ENCODE results near the gene TMCO5A. TPM values are rescaled to one million over a fixed set of nuclear protein-coding genes. Genes with fewer than 3 reads are reported as not detected.

TMCO5A gene
- total RNA-seq, 1 experiment from 2014 or later: not detected

DNA sequence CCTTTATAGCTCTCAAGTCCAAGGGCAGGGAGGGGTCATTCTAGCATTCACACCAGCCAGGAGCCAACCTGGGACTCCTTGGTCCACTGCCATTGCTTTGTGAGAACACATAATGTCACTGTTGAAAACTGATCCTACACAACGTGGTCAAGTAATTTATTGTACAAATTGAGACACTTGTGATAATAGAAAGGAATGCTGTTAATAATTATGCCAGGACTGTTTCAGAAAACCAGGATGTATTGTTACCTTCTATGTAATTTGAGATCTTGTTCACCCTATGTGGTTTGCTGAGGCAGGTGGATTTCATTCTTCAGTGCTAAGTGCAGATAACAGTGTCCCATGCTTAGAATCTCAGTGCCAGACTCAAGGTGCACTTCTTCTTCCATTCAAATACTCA is 33.3 kb downstream of the TMCO5A start:
- Histone ChIP-seq H3K4me1 (ENCODE audit: control insufficient read depth, insufficient read depth, low read length) (no peaks in the 10 kb centered on the region), H3K9me3 (ENCODE audit: control insufficient read depth, insufficient read depth, low read depth, low read length) (no peaks in the 10 kb centered on the region), H3K27me3 (ENCODE audit: control insufficient read depth, insufficient read depth, low read length) (no peaks in the 10 kb centered on the region), H3K27ac (ENCODE audit: low read length) (no peak overlapping the region), H3K4me3 (ENCODE audit: low read depth in 2 of 2, low read length in 2 of 2) (no peak overlapping the region), H3K36me3 (ENCODE audit: control insufficient read depth, insufficient read depth, low read length) (no peaks in the 10 kb centered on the region)
- ChIA-PET CTCF (no interaction called here), POLR2A (no interaction called here)
- no TSS peak for BruUV-seq (replicated peaks)
- ATAC-seq: no peak
- no peak for DNase-seq (ENCODE audit: low read depth, low spot score)
- intact Hi-C loops (cut with micrococcal nuclease; ENCODE audit: unreplicated experiment): no loop called here
- in situ Hi-C loops (cut with HindIII; ENCODE audit: low pct_unique_long_range_greater_than_20kb, low sequenced_read_pairs): no loop called here
- TF ChIP-seq TCF7L2 (IDR thresholded peaks at IDR 0.05; ENCODE audit: low read depth, low read length) (no peak), POLR2AphosphoS5 (IDR thresholded peaks at IDR 0.05; ENCODE audit: low read depth, low read length) (no peak), SIN3A (IDR thresholded peaks at IDR 0.05; ENCODE audit: borderline replicate concordance, insufficient read depth, low read depth, low read length) (no peak)
- TF ChIP-seq, protein P1, sequence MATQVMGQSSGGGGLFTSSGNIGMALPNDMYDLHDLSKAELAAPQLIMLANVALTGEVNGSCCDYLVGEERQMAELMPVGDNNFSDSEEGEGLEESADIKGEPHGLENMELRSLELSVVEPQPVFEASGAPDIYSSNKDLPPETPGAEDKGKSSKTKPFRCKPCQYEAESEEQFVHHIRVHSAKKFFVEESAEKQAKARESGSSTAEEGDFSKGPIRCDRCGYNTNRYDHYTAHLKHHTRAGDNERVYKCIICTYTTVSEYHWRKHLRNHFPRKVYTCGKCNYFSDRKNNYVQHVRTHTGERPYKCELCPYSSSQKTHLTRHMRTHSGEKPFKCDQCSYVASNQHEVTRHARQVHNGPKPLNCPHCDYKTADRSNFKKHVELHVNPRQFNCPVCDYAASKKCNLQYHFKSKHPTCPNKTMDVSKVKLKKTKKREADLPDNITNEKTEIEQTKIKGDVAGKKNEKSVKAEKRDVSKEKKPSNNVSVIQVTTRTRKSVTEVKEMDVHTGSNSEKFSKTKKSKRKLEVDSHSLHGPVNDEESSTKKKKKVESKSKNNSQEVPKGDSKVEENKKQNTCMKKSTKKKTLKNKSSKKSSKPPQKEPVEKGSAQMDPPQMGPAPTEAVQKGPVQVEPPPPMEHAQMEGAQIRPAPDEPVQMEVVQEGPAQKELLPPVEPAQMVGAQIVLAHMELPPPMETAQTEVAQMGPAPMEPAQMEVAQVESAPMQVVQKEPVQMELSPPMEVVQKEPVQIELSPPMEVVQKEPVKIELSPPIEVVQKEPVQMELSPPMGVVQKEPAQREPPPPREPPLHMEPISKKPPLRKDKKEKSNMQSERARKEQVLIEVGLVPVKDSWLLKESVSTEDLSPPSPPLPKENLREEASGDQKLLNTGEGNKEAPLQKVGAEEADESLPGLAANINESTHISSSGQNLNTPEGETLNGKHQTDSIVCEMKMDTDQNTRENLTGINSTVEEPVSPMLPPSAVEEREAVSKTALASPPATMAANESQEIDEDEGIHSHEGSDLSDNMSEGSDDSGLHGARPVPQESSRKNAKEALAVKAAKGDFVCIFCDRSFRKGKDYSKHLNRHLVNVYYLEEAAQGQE (IDR thresholded peaks at IDR 0.05; ENCODE audit: insufficient read depth in 1 of 2, low read depth in 2 of 2, low read length in 1 of 2): no peak
- TF ChIP-seq, protein P2, sequence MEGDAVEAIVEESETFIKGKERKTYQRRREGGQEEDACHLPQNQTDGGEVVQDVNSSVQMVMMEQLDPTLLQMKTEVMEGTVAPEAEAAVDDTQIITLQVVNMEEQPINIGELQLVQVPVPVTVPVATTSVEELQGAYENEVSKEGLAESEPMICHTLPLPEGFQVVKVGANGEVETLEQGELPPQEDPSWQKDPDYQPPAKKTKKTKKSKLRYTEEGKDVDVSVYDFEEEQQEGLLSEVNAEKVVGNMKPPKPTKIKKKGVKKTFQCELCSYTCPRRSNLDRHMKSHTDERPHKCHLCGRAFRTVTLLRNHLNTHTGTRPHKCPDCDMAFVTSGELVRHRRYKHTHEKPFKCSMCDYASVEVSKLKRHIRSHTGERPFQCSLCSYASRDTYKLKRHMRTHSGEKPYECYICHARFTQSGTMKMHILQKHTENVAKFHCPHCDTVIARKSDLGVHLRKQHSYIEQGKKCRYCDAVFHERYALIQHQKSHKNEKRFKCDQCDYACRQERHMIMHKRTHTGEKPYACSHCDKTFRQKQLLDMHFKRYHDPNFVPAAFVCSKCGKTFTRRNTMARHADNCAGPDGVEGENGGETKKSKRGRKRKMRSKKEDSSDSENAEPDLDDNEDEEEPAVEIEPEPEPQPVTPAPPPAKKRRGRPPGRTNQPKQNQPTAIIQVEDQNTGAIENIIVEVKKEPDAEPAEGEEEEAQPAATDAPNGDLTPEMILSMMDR (IDR thresholded peaks at IDR 0.05): no peak

DNA sequence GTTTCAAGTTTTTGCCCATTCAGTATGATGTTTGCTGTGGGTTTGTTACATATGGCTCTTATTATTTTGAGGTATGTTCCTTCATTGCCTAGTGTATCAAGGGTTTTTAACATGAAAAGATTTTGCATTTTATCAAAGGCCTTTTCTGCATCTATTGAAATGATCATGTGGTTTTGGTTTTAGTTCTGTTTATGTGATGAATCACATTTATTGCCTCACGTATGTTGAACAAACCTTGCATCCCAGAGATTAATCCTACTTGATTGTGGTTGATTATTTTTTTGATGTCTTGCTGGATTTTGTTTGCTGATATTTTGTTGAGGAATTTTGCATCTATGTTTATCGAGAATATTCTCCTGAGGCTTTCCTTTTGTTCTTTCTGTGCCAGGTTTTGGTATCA is 39.4 kb downstream of the TMCO5A start:
- no peak for ATAC-seq
- intact Hi-C loops (cut with micrococcal nuclease; ENCODE audit: unreplicated experiment) (no loop called here), in situ Hi-C loops (cut with HindIII; ENCODE audit: low pct_unique_long_range_greater_than_20kb, low sequenced_read_pairs) (no loop called here)
- Histone ChIP-seq H3K36me3 (ENCODE audit: control insufficient read depth, insufficient read depth, low read length) (no peaks in the 10 kb centered on the region), H3K4me3 (ENCODE audit: low read depth in 2 of 2, low read length in 2 of 2) (no peak overlapping the region), H3K27me3 (ENCODE audit: control insufficient read depth, insufficient read depth, low read length) (no peaks in the 10 kb centered on the region), H3K27ac (ENCODE audit: low read length) (no peak overlapping the region), H3K4me1 (ENCODE audit: control insufficient read depth, insufficient read depth, low read length) (no peaks in the 10 kb centered on the region), H3K9me3 (ENCODE audit: control insufficient read depth, insufficient read depth, low read depth, low read length) (no peaks in the 10 kb centered on the region)
- TF ChIP-seq POLR2AphosphoS5 (IDR thresholded peaks at IDR 0.05; ENCODE audit: low read depth, low read length): no peak
- TF ChIP-seq, protein P2 (IDR thresholded peaks at IDR 0.05): no peak
- no peak for TF ChIP-seq SIN3A (IDR thresholded peaks at IDR 0.05; ENCODE audit: borderline replicate concordance, insufficient read depth, low read depth, low read length)
- no peak for TF ChIP-seq TCF7L2 (IDR thresholded peaks at IDR 0.05; ENCODE audit: low read depth, low read length)
- TF ChIP-seq, protein P1 (IDR thresholded peaks at IDR 0.05; ENCODE audit: insufficient read depth in 1 of 2, low read depth in 2 of 2, low read length in 1 of 2): no peak
- ChIA-PET POLR2A (no interaction called here), CTCF (no interaction called here)
- no peak for DNase-seq (ENCODE audit: low read depth, low spot score)
- BruUV-seq (replicated peaks): no TSS peak

All from Panc1 (cell line).